H9 (cell line): ENCODE results near the gene NFIX. TPM values are rescaled to one million over a fixed set of nuclear protein-coding genes. Genes with fewer than 3 reads are reported as not detected.

Source experiments
- DNase-seq: peaks from one replicate; pipeline ENCODE4 v3.0.0-alpha.2; 2017
- H2AFZ ChIP-seq: one replicate; pipeline ENCODE4 v1.6.1; 2013; ENCODE audit warnings: mild to moderate bottlenecking, low read length, control low read depth, moderate library complexity
- H2AK5ac ChIP-seq: 2 replicates; pipeline ENCODE4 v1.6.1; 2013; ENCODE audit warnings: low read length, control low read depth, mixed read lengths; ENCODE audit not compliant: insufficient read length
- H2BK120ac ChIP-seq: one replicate; pipeline ENCODE4 v1.6.1; 2013; ENCODE audit warnings: low read depth, mild to moderate bottlenecking, low read length, control low read depth, inconsistent platforms; ENCODE audit not compliant: poor library complexity, severe bottlenecking
- H2BK12ac ChIP-seq: 2 replicates; pipeline ENCODE4 v1.6.1; 2013; ENCODE audit warnings: low read length, control low read depth, mixed read lengths, low read depth; ENCODE audit not compliant: insufficient read length
- H2BK15ac ChIP-seq: 2 replicates; pipeline ENCODE4 v1.6.1; 2013; ENCODE audit warnings: low read depth, low read length, control low read depth
- H2BK20ac ChIP-seq: one replicate; pipeline ENCODE4 v1.6.1; 2013; ENCODE audit warnings: low read depth, mild to moderate bottlenecking, low read length, control low read depth, inconsistent platforms; ENCODE audit not compliant: poor library complexity, severe bottlenecking
- H2BK5ac ChIP-seq: 2 replicates; pipeline ENCODE4 v1.6.1; 2013; ENCODE audit warnings: low read length, control low read depth, mixed read lengths; ENCODE audit not compliant: insufficient read length
- H3K14ac ChIP-seq: 2 replicates; pipeline ENCODE4 v1.6.1; 2013; ENCODE audit warnings: low read length, control low read depth; ENCODE audit not compliant: insufficient read depth
- H3K18ac ChIP-seq: 2 replicates; pipeline ENCODE4 v1.6.1; 2013; ENCODE audit warnings: low read depth, mild to moderate bottlenecking, mixed read lengths, low read length, control low read depth; ENCODE audit not compliant: insufficient read length
- H3K23ac ChIP-seq: 2 replicates; pipeline ENCODE4 v1.6.1; 2013; ENCODE audit warnings: low read length, control low read depth, mixed read lengths, low read depth; ENCODE audit not compliant: insufficient read length
- H3K23me2 ChIP-seq: 2 replicates; pipeline ENCODE4 v1.6.1; 2013; ENCODE audit warnings: low read depth, mild to moderate bottlenecking, mixed read lengths, low read length, control low read depth; ENCODE audit not compliant: insufficient read length, poor library complexity, severe bottlenecking
- H3K27ac ChIP-seq: 2 replicates; pipeline ENCODE4 v1.5.1; 2013; ENCODE audit warnings: low read length, control low read depth, mixed read lengths, low read depth; ENCODE audit not compliant: insufficient read length
- H3K27me3 ChIP-seq: 2 replicates; pipeline ENCODE4 v1.6.1; 2013; ENCODE audit warnings: low read length, control low read depth, inconsistent platforms; ENCODE audit not compliant: insufficient read depth
- H3K4ac ChIP-seq: 2 replicates; pipeline ENCODE4 v1.6.1; 2013; ENCODE audit warnings: low read depth, mild to moderate bottlenecking, control low read depth, inconsistent platforms, low read length, moderate library complexity
- H3K4me1 ChIP-seq: 2 replicates; pipeline ENCODE4 v1.6.1; 2013; ENCODE audit warnings: low read length, control low read depth, inconsistent platforms; ENCODE audit not compliant: insufficient read depth
- H3K4me2 ChIP-seq: 2 replicates; pipeline ENCODE4 v1.6.1; 2013; ENCODE audit warnings: low read length, control low read depth, mixed read lengths; ENCODE audit not compliant: insufficient read length, insufficient read depth
- H3K56ac ChIP-seq: 2 replicates; pipeline ENCODE4 v1.6.1; 2013; ENCODE audit warnings: low read depth, mild to moderate bottlenecking, mixed read lengths, low read length, control low read depth; ENCODE audit not compliant: insufficient read length
- H3K79me1 ChIP-seq: 2 replicates; pipeline ENCODE4 v1.6.1; 2013; ENCODE audit warnings: low read depth, mild to moderate bottlenecking, moderate library complexity, low read length, control low read depth, inconsistent platforms; ENCODE audit not compliant: insufficient read depth, poor library complexity, severe bottlenecking
- H3K79me2 ChIP-seq: 2 replicates; pipeline ENCODE4 v1.6.1; 2013; ENCODE audit warnings: low read length, control low read depth, inconsistent platforms; ENCODE audit not compliant: insufficient read depth
- H3K9ac ChIP-seq: 2 replicates; pipeline ENCODE4 v1.6.1; 2013; ENCODE audit warnings: low read length, control low read depth, mixed read lengths; ENCODE audit not compliant: insufficient read length; ENCODE audit errors: extremely low read depth
- H3K9me3 ChIP-seq: one replicate; pipeline ENCODE4 v1.6.1; 2013; ENCODE audit warnings: low read depth, low read length, inconsistent platforms; ENCODE audit not compliant: control insufficient read depth
- H3T11ph ChIP-seq: one replicate; pipeline ENCODE4 v1.6.1; 2013; ENCODE audit warnings: mild to moderate bottlenecking, low read length, control low read depth, inconsistent platforms
- H4K20me1 ChIP-seq: one replicate; pipeline ENCODE4 v1.6.1; 2013; ENCODE audit not compliant: control insufficient read depth, insufficient read length, insufficient read depth
- H4K5ac ChIP-seq: 2 replicates; pipeline ENCODE4 v1.6.1; 2013; ENCODE audit warnings: low read depth, mild to moderate bottlenecking, mixed read lengths, low read length, control low read depth; ENCODE audit not compliant: insufficient read length
- H4K8ac ChIP-seq: replicated peaks from 2 replicates; pipeline ENCODE4 v1.6.1; 2013; ENCODE audit warnings: low read length, control low read depth, mixed read lengths, low read depth; ENCODE audit not compliant: insufficient read length
- H4K91ac ChIP-seq: 2 replicates; pipeline ENCODE4 v1.6.1; 2013; ENCODE audit warnings: low read depth, mild to moderate bottlenecking, moderate library complexity, mixed read lengths, low read length, control low read depth; ENCODE audit not compliant: insufficient read length
- H3K27ac Mint-ChIP-seq, 3 experiments: 2 replicates in 2 of 3; 3 replicates in 1 of 3; pipeline ENCODE4 v1.8.0; 2020 to 2021; ENCODE audit warnings: mixed read lengths in 3 of 3, mild to moderate bottlenecking in 1 of 3, moderate library complexity in 1 of 3
- H3K27me3 Mint-ChIP-seq: 2 replicates; pipeline ENCODE4 v1.8.0; 2021; ENCODE audit warnings: low read depth, mild to moderate bottlenecking, moderate library complexity, mixed read lengths
- H3K36me3 Mint-ChIP-seq, 3 experiments: 2 replicates in 2 of 3; 3 replicates in 1 of 3; pipeline ENCODE4 v1.8.0; 2020 to 2021; ENCODE audit warnings: low read depth in 3 of 3, mixed read lengths in 3 of 3; ENCODE audit not compliant: insufficient read depth in 1 of 3
- H3K4me1 Mint-ChIP-seq, 2 experiments: 2 replicates each; pipeline ENCODE4 v1.8.0; 2020; ENCODE audit warnings: mixed read lengths in 2 of 2
- H3K4me3 Mint-ChIP-seq, 2 experiments: 2 replicates in 1 of 2; 3 replicates in 1 of 2; pipeline ENCODE4 v1.8.0; 2020 to 2021; ENCODE audit warnings: mild to moderate bottlenecking in 2 of 2, mixed read lengths in 2 of 2, moderate library complexity in 1 of 2
- H3K9me3 Mint-ChIP-seq, 2 experiments: 2 replicates in 1 of 2; 3 replicates in 1 of 2; pipeline ENCODE4 v1.8.0; 2020; ENCODE audit warnings: mild to moderate bottlenecking in 2 of 2, mixed read lengths in 2 of 2, moderate library complexity in 1 of 2
- CTCF ChIP-seq: fragments of 200-600 bp; sonication (generic); conservative IDR thresholded peaks from 3 replicates; pipeline ENCODE4 v1.8.0; 2021; ENCODE audit warnings: antibody characterized with exemption, mild to moderate bottlenecking
- WGBS: extraction: QIAGEN DNeasy Blood & Tissue Kit; methylation state at CpG from one replicate; pipeline ENCODE4 v1.1.7; 2013; ENCODE audit warnings: missing lambda C conversion rate, low lambda C conversion rate, mixed read lengths; ENCODE audit not compliant: insufficient read length; ENCODE audit errors: extremely low coverage; 5-methylcytosine and 5-hydroxymethylcytosine counted together
- total RNA-seq: library from RNA; stranded (reverse); gene quantifications from 2 replicates; pipeline ENCODE4 v1.2.1, GENCODE V29; 2021

NFIX gene
- total RNA-seq, 1 experiment from 2014 or later = 0.31 TPM

GRCh38 chr19:13078897-13079541, 83.7 kb downstream of the NFIX start:
- no peak overlapping the region for H2BK120ac ChIP-seq
- H4K8ac ChIP-seq = no peak overlapping the region
- peaks cover 5% of the 10 kb centered on the region for H3K23me2 ChIP-seq
- H3K27me3 ChIP-seq = peaks cover 2% of the 10 kb centered on the region; the same call in 1 of the 2 replicates
- no peak overlapping the region for H2BK5ac ChIP-seq
- no peaks in the 10 kb centered on the region for H3K79me2 ChIP-seq
- no peak overlapping the region for H3K23ac ChIP-seq
- H3K4me1 ChIP-seq = peaks cover 12% of the 10 kb centered on the region; the same call in 1 of the 2 replicates
- no peaks in the 10 kb centered on the region for H3K9me3 Mint-ChIP-seq
- H2AK5ac ChIP-seq = no peak overlapping the region
- H2BK15ac ChIP-seq = no peak overlapping the region
- H3T11ph ChIP-seq = no peak overlapping the region
- H3K56ac ChIP-seq = no peak overlapping the region
- H2AFZ ChIP-seq = no peak overlapping the region
- H3K9me3 ChIP-seq = no peaks in the 10 kb centered on the region
- H3K4me2 ChIP-seq = no peak overlapping the region
- H3K9ac ChIP-seq = no peak overlapping the region
- peak overlapping the region in 1 of 2 experiments; percentile 40; a peak in 1 of 5 replicates for H3K4me3 Mint-ChIP-seq
- no peak overlapping the region for H2BK12ac ChIP-seq
- peaks cover 0 to 1% (median 0%) of the 10 kb centered on the region in 3 experiments; a peak in 1 of 7 replicates for H3K36me3 Mint-ChIP-seq
- WGBS = no CpG with 5 or more reads among the region's 12 CpGs
- H4K5ac ChIP-seq = no peak overlapping the region
- H3K27ac Mint-ChIP-seq = no peak overlapping the region
- H3K79me1 ChIP-seq = no peaks in the 10 kb centered on the region
- H3K27me3 Mint-ChIP-seq = peaks cover 56% of the 10 kb centered on the region
- no peak for TF ChIP-seq CTCF
- no peak overlapping the region for H2BK20ac ChIP-seq
- H3K27ac ChIP-seq = no peak overlapping the region
- H4K91ac ChIP-seq = no peak overlapping the region
- H3K14ac ChIP-seq = no peak overlapping the region; the same call in 1 of the 2 replicates
- H4K20me1 ChIP-seq = no peaks in the 10 kb centered on the region
- DNase-seq = no peak
- H3K4ac ChIP-seq = no peak overlapping the region
- no peak overlapping the region for H3K18ac ChIP-seq
- peaks cover 27 to 58% of the 10 kb centered on the region in 2 experiments for H3K4me1 Mint-ChIP-seq
